DMS53 (cell line): ENCODE data around the gene UNK.

Source experiments
- DNase-seq: peaks from one replicate; lab custom pipeline; 2025; lab: John Stamatoyannopoulos, UW

Gene UNK

DNA sequence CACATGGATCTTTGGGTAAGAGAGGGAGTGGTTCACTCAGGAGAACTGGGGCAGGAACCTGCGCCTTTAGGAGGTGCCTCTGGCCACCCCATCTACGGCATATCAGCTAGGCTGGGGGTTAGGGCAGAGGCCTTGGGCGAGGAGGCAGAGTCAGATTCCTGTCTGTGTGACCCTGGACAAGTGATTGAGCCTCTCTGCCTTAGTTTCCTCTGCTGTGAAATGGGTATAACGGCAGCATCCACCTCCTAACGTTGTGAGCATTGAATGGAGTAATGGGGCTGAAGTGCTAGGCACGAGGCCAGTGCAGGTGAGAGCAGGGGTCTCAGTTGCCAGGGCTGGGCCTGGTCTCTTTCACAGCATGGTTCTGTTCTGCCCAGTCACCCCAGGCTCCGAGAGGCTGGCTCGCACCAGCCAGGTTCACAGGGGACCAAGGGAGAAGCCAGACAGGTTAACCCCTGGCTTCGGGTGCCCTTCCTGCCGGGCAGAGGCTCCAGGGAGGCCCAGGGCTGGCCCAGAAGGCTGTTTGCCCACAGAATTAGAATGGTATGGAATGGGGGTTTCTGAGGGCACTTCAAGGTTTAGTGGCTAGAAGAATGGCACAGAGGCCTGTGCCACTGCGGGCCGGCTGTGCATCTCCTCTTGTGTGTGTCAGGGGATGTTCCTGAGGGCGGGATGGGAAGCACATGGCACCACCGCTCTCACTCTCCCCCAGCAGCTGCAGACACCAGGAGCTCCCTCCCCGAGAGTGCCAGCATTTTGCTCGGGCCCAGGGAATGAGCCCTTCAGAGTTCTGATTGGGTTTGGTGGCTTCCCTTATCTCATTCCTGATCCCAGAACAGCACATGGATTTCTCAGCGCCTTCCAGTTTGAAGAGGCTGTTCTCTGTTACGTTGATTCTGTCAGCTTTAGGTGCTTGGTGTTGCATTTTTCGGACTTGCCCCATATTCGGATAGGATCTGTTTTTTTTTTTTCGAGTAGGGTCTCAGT, 35.8 kb downstream of the UNK start:
- DNase-seq = no peak

DNA sequence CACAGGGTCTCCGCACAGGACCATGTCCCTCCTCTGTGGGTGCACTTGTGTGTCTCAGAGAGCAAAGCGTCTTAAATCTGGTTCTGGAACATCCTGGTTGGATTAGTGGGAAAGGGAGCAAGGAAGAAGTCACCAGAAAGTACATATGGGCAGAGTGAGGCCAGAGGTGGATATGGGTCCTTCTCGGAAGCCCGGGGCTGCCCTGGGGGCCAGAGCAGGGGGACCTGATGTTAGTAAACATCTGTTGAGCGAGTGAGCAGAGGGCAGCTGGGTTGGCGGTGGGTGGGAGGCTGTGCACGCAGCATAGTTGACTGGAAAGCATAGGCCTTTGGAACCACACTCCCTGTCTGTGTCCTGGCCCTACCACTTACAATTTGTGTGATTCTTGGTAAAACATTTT, 36.9 kb downstream of the UNK start:
- DNase-seq = no peak

DNA sequence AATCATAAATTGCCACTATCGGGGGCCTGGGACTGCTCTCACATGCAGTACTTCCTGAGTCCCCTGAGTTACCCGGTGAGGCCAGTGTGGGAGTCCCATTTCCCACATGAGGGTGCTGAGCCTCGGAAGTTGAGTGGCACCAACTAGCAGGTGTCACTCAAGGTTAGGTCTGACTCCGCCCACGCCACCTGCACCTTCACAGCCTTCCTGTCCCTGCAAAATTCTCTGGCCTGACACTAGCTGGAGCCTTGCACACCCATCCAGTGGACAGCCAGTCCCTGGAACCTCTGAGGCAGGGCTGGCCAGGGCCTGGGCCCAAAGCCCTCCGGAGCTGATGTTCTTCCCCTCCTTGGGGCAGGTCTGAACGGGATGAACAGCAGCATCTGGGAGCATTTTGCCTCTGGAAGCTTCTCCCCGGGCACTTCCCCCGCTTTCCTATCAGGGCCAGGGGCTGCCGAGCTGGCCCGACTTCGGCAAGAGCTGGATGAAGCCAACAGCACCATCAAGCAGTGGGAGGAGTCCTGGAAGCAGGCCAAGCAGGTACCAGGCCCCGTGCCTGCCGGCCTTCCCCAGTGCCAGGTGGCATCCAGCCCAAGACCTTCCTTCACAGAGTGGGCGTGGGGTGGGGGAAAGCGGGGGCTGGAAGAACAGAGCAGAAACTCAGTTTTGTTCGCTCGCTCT, 37.7 kb downstream of the UNK start:
- peak; percentile 89 for DNase-seq

DNA sequence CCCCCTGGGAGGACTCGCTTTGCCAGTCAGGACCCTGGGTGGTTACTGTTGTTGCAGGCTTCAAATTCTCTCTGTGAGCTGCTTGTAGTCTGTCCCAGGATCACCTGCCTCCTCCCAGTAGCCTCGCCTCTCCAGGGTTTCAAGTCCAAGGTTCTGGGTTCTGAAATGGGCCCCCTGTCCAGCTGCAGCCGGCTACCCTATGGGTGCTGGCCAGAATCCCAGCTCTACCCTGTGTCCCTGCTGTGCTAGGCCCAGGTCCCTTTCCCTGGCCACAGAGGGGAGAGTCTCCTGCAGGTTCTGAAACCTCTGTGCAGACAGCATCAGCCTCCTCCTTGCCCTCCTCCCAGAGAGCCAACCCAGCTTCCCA, 38.2 kb downstream of the UNK start:
- no peak for DNase-seq

DNA sequence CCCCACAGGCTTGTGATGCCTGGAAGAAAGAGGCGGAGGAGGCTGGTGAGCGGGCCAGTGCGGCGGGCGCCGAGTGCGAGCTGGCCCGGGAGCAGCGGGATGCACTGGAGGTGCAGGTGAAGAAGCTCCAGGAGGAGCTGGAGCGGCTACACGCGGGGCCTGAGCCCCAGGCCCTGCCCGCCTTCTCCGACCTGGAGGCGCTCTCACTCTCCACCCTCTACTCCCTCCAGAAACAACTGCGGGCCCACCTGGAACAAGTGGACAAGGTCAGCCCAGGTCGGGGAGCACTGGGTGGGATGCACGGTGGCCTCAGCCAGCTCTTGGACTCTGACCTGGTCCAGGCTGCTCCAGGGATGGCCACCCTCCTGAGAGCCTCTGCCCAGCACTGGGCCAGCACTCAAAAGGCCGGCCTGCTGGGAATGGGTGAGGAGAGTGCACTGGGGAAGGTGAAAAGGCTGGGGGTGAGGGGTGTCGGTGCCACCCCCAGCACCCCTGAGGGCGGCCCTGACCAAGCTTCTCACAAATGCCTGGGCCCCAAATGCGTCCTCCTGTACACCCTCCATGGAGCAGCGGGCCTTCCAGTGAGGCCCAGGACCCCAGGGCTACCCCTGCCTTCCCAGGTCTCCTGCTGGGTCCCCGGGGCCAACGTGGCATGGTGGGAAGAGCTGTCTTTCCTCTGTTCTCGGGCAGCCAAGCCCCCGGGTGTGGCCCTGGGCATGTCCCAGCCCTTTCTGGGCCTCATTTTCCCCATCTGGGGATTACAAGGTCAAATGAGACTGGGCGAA, 38.8 kb downstream of the UNK start:
- no peak for DNase-seq

DNA sequence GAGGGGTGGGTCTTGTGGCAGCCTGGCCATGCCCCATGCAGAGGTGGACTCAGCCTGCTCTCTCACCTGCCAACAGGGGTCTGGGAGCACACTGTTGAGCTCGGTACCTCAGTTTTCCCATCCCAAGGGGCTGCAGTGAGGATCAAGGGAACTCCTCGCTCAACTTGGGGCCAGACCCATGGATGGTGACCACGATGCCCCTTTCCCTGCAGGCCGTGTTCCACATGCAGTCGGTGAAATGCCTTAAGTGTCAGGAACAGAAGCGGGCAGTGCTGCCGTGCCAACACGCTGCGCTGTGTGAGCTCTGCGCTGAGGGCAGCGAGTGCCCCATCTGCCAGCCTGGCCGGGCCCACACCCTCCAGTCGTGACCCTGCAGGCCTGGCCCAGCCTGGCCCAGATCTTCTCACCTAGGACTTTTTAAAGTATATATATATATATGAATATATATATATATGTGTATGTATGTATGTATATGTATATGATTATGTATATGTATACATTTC, 39.5 kb downstream of the UNK start:
- no peak for DNase-seq

DNA sequence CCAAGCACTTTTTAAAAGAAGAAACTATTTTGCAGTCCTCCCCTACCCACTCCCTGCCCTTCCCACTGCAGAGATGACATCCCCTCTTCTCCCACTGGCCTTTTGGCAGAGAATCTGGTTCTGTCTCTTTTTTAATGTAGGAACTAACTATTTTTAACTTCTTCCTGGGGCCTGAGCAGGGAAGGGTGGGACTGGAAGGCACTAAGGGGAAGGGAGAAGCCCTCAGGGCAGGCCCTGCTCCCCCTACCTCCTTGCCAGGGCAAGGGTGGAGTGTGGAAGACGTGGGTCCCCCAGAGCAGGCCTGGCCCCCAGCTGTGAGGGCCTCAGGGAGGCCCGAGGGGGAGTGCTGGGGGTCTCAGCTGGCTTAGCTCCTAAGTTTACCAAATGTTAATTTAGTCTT, 40.1 kb downstream of the UNK start:
- DNase-seq = no peak

DNA sequence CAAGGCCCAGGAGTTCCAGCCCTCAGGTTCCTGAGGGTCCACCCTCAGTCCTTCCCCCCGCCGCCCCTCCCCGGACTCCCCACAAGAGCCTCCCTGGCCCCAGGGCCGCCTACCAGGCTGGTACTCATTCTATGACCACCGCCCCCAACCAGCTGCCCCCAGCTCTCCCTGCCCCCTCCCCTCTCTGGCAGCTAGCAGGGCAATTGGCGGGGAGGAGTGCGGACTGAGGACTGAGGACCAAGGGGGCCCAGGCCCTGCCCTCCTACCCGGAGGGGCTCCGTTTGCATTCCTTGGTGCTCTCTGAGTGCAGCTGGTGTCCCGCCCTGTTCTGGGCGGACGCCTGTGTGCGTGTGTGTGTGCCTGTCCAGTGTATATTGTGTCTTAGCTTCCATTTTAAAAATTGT, 40.5 kb downstream of the UNK start:
- no peak for DNase-seq

DNA sequence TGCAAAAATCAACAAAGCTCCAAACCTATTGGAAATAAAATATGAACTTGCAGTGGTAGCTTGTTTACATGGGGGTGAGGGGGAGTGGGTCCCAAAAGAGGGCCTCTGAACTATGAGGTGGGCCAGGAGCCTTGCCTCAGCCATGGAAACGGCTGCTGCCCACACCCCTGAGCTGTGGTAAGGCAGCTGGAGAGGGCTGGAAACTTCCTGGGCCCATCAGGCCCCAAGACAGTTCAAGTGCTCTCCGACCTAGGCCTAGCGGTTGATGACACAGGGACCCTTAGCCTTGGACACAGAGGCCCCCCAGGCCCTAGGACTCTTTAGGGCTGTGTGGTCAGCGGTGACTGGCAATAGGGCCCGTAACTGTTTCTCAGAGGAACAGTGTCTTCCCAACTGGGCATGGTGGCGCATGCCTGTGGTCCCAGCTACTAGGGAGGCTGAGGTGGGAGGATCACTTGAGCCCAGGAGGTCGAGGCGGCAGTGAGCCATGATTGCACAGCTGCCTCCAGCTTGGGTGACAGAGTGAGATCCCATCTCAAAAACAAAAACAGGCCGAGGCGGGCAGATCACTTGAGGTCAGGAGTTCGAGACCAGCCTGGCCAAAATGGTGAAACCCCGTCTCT, 41.3 kb downstream of the UNK start:
- no peak for DNase-seq

DNA sequence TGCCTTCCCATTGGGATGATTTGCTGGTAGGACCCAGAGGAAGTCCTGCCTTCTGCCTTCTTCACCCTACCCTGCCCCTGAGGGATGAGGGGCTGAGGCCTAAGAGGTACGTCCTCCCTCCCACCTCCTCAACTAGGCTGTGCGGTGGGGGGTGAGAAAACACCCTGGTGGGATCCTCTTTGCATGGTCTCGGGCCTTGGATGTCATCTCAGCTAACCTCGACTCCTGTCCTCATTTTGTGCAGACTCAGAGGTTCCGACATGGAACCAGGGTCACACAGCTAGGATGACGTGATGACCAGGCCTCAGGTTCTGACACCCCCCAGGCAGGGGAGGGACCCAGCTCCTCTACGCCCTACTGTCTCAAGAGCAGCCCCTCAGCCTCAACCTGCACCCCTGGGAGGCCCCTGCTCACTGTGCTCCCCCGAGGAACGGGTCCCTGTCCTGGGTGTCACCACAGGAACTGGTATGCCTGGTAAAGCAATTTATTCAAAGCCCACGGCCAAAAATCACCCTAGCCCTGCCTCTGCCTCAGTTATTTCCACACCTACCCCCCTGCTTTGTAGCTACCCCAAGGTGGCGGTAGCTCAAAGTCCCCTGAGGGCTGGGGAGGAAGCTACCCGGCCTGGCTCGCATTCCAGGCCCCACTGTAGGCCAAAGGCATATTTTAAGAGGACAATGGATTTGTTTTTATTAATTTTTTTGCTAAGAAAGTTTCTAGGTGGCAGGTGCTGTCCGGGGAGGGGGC, 42.1 kb downstream of the UNK start:
- DNase-seq = no peak

DNA sequence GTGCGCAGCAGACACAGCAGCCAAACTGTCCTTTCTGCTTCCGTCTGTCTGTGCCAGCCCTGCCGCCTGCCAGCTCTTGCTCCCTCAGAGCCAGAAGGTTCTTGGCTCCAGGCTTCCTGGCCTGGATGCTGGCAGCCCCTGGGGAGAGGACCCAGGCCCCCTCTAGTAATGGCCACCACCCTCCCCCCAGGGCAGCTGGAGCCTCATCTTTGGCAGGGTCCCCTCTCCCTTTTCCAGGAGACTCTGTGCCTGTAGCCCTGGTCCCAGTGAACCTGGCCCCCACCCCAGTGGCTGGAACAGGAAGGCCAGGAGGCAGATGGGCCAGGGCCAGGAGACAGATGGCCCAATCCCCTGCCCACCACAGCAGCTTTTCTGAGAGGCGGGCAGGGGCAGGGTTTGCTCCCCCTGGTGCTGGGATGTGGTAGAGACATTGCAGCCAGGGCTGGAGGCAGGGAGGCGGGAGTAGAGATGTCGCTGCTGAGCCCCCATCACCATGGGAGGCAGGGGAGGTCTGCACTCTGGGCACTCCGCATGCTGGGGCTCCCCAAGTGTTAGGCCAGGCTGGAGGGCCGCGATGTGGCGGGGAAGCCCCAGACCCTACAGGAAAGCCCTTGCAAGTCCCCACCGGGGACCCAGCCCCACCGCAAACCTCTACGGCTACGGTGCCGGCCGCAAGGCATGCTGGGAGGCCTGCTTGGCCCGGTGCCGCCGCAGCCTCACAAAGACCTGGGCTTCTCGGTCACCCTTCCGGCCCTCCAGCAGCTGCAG, 42.9 kb downstream of the UNK start:
- DNase-seq = peak; percentile 68

DNA sequence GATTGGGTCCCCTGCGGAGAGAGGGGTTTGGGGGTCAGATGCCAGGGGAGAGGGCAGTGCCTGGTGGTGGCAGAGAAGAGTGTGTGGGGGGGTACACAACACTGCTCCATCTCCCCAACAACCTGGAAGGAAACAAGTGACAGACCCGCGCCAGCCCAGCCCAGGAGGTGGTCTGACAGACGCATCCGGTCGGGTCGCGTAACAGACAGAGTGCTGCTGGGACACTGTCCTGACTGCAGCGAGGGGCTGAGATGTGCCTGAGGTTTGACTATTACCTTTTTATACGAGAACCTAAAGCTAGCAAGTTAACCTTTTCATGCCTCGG, 43.4 kb downstream of the UNK start:
- no peak for DNase-seq

DNA sequence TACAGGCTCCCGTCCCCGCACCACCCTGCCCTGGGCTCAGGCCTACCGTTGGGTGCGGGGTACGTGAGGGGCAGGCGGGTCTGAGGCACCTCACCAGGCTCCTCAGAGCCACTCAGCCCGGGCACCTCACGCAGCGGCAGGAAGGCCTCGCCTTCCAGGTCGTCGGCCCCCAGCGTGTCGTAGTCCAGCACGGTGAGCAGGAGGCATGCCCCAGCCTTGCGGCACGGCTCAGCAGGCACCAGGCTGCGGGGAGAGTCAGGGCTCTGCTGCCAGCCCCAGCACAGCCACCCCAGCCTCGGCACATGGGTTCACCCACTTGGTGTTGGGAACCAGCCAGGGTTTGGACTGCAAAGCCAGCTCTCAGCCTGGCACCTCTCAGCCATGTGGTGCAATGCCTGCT, 44.1 kb downstream of the UNK start:
- DNase-seq = no peak

DNA sequence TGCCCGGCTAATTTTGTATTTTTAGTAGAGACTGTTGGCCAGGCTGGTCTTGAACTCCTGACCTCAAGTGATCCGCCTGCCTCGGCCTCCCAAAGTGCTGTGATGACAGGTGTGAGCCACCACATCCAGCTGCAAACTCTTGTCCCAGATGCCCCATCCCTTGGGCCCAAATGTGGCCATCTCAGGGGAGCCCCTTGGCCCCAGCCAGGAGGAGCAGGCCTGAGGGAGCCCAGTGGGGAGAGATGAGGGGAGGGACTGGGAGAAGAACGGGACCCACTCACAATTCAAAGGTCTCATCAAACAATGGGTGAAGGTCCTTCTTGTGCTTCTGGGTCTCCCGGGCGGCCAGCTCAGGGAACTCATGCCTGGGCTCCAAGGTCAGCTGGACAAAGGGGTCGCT, 45.1 kb downstream of the UNK start:
- DNase-seq = no peak

DNA sequence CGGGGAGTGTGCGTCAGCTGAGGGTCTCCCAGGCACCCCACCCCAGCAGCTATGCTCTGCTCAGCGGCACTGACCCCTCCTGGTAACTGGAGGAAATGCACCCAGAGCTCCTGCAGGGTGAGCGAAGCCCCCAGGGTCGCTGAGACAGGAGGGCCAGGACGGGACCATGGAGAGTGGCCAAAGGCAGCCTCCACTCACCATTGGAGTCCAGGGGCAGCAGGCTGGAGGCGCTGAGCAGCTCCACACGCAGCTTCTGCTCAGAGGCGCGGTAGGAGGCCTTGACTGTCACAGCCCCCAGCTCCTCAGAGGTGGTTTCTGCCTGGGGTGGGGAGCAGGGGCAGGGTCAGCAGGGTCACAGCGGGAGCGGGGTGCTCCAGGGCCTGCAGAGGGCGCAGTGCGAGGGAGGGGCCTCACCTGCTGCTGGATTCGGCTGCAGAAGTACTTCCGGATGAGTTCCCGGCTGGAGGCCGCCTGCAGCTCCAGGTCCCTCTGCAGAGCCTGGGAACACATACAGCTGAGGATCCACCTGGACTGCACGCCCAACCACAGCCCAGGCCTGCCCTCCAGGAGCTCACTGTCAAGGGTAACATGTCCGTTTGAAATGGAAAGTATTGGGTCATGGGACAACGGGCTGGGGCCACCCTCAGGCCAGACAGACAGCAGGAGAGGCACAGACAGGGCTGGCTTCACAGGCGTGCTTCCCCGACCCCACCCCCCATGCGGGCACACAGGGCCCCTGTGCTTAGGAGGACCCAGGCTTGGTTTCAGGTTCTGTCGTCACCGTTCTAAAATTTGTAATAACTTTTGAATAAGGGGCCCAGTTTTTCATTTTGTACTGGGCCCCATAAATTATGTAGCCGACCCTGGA, 45.8 kb downstream of the UNK start:
- no peak for DNase-seq

DNA sequence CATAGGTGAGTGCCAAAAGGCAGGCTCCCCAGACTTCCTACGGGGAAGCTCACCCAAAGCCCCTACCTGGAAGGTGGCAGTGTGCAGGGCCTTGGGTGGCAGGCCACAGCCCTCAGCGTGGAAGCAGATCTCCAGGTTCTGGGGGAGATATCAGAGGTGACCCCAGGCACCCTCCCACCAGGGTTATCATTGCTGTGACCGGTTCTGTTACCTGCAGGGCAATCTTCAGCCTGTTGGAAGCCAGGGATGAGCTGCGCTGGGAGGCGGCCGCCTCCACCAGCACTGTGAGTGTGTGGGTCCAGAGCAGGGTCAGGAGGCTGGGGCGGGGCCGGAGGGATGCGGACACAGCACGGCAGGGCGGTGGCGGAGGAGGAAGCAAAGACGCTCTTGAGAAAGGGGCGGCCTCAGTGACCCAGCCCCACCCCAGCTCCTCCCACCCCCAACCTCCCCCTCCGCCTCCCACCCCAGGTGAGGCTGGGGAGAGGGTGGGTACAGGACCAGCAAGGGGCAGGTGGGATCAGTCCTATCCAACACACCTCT, 46.5 kb downstream of the UNK start:
- no peak for DNase-seq

DNA sequence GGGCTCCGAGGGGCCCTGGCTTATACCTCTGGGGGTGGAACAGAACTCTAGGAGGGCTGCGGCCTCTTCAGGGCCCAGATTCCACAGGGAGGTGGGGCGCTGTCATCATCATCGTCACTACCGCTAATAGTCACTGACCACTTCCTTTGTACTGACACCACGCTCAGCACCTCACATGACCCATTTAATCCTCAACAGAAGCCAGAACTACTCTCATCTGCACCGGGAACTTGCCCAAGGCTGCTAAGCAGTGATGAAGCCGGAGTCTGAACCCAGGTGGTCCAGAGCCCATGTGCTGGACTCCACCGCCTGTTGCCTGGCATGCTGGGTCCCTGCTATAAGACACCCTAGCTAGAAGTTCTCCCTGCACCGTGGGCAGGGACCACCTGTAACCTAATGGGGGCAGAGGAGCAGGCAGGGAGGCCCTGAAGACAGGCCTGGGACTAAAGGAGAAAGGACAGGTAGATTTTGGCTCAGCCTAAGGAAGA, 47.6 kb downstream of the UNK start:
- DNase-seq = no peak

DNA sequence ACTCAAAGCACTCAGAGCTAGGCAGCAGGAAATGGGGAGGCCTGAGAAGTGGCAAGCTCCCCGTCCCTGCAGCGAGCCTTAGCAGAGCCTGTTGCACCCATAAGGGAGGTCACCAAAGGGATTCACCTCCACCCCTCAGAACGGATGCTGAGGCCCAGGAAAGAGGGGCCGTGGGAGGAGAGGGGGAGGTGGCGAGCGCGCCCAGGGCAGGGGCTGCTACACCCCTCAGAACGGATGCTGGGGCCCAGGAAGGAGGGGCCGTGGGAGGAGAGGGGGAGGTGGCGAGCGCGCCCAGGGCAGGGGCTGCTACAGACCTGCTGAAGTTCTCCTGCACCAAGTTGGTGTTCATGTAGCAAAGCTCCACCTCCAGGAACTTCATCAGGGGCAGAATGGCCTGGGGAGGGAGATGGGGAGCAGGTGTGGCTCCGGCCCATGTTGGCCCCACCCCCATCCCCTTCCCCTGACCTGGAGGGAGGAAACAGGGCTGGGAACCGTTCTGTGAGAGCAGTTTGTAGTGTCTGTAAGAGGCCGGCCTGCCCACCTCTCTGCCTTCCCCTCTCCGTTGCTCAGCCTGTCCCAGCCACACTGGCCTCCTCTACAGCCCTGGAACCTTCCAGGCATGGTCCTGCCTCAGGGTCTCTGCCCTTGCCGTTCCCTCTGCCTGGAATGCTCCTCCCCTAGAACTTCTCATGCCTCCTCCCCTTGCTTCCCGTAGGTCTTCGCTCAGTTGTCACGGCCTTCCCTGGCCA, 48.2 kb downstream of the UNK start:
- DNase-seq = peak; percentile 45
